Measurements from ENCODE around the gene CASP2.

The CASP2 gene

DNA sequence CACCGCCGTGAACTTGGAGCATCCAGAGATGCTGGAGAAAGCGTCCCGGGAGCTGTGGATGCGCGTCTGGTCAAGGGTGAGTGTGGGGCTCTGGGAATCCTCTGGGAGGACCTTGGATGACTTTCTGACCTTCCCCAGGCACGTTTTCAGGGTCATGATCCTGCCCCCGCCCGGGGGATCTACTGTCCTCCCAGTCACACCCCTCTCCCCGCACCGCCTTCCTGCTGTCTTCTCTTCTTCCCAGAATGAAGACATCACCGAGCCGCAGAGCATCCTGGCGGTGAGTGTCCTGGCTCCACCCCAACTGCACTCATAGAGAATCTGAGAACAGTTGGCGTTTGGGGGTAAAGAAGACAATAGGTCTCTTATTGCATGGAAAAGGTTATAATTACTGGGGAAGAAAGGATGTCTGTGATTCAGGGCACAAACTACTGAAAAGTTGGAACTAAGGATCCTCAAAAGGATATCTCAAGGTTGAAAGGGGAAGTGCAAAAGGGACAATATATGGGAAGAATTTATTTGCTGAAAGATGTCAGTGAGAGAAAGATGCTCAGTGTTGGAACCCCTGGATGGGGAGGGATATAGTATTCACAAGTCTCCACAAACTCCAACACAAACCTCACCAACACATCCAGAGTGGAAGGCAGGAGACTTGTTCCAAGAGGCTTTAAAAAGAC, 23.0 kb upstream of the CASP2 start:
- DNase-seq = no peak

DNA sequence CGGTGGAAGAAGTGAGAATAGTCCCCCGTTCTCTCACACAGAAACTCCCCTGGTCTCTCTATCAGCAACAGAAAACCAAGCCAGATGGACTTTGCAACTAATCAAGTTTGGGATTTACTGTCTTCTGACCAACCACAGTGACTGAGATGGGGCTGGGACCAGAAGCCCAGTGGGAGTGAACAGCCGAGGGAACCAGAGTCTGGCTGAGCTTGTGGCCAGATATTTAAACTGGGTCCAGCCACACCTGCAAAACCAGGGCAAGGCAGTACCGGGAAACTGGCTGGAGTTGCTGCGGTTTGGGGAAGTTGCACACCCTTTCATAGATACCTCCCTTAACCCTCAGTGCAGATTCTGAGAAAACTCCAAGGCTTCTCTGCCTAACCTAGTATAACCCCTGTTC, 18.9 kb upstream of the CASP2 start:
- no peak for DNase-seq

- no peak for DNase-seq
Measured at GRCh38 chr7:143271240-143271639, 16.9 kb upstream of the CASP2 start.

- DNase-seq = no peak
Measured at GRCh38 chr7:143272871-143273270, 15.3 kb upstream of the CASP2 start.

DNA sequence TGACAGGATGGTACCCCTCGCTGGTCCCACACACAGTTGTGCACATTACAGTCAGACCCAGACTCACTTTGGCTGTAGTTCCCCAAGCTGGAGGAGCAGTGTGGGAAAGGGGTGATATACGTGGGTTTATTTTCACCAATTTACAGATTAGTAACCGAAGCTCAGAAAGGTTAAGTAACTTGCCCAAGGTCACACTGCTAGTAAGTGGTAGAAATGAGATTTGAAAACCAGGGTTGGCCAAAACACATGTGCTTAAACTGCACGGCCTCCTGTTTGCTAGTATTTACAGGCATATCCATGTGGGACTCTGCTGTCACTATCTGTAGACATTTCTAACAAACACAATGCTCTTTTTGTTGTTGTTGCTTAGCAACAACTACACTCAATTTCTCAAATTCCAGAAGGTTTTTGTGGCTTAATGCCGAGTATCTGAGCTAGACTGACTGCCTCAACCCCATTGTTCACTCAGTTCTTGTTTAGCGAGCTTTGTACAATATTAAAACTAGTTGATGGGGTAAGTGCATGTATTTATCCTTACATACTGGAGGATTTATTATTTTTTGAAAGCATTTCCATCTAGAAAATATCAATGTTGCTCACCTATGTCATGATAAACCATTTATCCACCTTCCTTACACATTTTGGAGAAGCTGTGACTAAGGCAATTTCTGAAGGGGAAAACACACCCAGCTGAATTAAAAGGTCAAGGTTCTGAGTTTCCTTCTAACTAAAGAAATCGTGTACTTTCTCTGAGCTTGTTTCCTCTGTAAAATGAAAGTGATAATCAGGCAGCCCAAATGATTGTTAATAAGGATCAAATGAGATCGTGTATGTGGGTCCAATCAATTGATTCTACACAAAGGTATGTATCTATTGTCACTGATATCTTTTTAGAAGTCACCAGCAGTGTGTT, 8.7 kb upstream of the CASP2 start:
- peak; percentile 66 for DNase-seq

- no peak for DNase-seq
Measured at GRCh38 chr7:143280160-143280559, 8.0 kb upstream of the CASP2 start.

GRCh38 chr7:143280566-143280965, 7.6 kb upstream of the CASP2 start:
- no peak for DNase-seq

GRCh38 chr7:143281529-143281928, 6.6 kb upstream of the CASP2 start:
- no peak for DNase-seq

DNA sequence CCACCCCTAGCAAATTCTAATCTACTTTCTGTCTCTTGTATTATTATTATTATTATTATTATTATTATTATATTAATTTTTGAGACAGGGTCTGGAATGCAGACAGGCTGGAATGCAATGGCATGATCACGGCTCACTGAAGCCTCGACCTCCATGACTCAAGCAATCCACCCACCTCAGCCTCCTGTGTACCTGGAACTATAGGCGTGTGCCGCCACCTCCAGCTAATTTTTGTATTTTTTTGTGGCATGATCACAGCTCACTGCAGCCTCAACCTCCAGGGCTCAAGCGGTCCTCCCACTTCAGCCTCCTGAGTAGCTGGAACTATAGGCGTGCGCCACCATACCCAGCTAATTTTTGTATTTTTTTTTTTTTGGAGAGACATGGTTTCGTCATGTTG, 6.0 kb upstream of the CASP2 start:
- no peak for DNase-seq

DNA sequence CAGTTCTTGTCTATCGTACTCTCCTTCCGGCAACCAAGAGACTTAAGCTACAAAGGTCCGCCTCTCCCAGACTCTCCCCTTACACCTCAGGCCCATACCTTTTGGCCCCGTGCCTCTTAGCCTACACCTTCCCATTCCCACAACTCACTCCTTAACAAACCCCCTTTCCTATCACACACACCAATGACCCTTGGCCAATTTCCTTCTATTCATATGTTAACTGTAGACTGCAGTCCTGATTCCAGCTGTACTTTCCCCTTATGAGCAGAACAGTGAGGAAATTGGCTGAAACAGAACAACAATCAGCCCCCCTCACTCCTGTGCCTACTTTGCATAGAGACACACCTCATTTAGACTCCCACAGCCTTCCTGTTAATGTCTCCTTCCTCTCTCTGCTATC, 4.8 kb upstream of the CASP2 start:
- no peak for DNase-seq

DNA sequence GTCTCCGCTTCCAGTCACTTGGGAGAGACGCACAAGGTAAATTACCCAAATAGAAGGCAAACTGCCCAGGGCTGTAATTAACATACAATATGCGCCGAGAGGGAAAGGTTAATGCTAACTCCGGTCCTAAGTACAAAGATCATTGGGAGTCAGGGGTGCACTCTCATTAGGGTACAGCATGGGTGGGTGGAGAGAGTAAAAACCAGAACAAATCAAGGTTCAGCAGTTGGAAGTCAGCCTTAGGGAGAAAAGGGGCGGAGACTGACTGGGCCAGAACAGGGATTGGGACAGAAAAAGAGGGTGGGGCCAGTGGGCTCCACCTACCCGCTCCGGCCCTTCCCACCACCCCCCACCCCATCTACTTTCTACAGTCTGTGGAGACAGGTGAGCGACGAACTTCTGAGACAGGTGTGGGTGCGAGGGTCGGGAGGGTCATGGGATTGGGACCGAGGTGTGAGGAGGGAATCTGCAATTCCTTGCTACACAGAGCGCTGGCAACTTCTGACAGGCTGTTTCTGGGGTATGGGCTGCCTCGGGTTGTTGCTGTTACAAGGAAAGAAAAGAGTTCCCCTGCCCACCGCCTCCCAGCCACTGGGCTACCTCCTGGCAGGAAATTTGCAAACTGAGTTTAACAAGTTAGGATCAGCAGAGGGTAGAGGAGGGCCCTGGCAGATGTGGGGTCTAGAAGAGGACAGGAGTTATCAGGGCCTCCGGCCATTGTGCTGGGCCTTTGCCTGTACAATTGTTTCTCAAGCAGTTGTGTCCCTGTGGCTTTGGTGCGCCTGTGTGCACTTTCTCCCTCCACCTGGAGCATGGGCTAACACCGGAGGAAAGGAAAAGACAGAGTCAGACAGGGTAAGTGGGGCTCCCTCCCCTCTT, 3.3 kb upstream of the CASP2 start, which contains the start of gene TMEM139:
Gene TMEM139, plus strand, starts transcription at position 368 of the 879 bp plus-strand sequence. CDS start 1,000 bp downstream, outside the sequence.
- no peak for DNase-seq

GRCh38 chr7:143285470-143285778, 2.7 kb upstream of the CASP2 start:
- DNase-seq = no peak

DNA sequence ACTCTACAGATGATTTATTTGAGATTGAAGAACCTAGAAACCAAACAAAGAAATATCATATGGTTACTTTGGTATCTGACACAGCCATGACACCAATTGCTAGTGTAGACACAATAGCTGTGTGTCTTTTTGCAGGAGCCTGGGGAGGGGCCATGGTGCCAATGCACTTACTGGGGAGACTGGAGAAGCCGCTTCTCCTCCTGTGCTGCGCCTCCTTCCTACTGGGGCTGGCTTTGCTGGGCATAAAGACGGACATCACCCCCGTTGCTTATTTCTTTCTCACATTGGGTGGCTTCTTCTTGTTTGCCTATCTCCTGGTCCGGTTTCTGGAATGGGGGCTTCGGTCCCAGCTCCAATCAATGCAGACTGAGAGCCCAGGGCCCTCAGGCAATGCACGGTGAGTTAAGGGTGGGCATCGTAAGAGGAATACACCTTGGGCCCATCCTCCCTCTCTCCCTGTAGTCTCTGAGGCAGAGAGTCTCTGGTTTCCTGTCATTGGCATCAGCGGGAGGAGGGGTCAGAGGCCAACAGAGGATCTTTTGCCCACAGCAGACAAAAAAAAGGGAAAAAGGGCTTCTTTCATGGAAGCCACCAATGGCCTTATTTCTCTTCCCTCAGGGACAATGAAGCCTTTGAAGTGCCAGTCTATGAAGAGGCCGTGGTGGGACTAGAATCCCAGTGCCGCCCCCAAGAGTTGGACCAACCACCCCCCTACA, 2.2 kb upstream of the CASP2 start:
- no peak for DNase-seq

GRCh38 chr7:143286522-143286890, 1.6 kb upstream of the CASP2 start:
- no peak for DNase-seq

- no peak for DNase-seq
Measured at GRCh38 chr7:143287339-143287934, 714 bp upstream of the CASP2 start.

GRCh38 chr7:143288836-143289235, 685 bp downstream of the CASP2 start:
- peak; percentile 15 for DNase-seq

DNA sequence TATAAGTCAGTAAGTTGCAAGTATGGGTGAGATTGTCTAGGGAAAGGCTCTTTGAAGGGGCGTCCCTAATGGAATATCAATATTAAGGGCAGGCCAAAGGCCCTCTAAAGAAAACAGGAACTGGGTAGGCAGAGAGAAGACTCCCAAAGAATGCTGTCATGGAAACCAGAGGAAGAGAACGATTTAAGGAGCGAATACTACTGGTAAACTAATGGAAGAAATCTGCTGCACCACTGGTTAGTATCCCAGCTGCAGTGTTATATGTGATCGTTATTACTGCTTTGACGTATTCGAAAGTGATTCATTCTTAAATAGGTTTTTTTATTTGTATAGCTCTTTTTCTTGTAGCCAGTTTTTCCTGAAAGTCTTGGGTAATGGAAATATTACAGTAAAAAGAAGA, 1.3 kb downstream of the CASP2 start:
- peak; percentile 16 for DNase-seq

GRCh38 chr7:143289888-143290287, 1.7 kb downstream of the CASP2 start:
- DNase-seq = peak; percentile 11

DNA sequence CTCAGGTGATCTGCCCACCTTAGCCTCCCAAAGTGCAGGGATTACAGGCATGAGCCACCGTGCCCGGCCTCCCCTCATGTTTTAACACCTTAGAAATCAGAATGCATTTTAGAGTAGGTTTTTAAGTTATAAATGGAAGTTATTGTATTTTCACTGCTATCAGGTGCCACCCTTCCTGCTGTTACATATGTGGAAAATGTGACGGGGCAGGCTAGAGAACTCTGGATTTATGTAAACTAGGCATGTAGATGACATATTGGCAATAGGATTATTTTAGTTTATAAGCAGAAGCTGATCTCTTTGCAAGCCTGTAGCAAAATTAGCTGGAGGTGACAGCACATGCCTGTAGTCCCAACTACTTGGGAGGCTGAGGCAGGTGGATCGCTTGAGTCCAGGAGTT, 2.1 kb downstream of the CASP2 start:
- no peak for DNase-seq

- no peak for DNase-seq
Measured at GRCh38 chr7:143292876-143293275, 4.7 kb downstream of the CASP2 start.

DNA sequence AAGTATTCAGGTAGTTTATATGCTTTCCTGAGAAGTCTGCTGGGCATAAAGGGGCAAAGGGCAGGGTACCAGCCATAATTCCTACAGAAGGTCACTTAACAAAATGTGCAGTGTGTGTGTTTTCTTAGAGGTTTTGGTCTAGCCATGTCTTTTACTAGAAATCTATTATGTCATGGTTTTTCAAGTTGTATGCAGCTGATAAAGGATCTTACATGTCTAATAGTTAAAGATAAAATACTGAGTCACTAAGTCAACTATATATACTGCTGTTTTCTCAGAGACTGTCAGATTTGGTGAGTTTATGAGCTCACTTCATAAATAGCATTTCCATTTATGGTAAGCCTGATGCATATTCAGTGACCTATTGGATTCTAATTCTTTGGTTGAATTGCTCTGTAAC, 7.7 kb downstream of the CASP2 start:
- DNase-seq = peak; percentile 82

- peak; percentile 19 for DNase-seq
Measured at GRCh38 chr7:143296686-143297085, 8.5 kb downstream of the CASP2 start.
